ENCODE results near the gene KLRC2.
"Not testable (repeated sequence)": the region's sequence is repeated elsewhere in the genome, so short reads cannot be mapped to it uniquely, and the experiment has no call there.

The KLRC2 gene

GRCh38 chr12:10435816-10436215 lies at the start of gene KLRC2:
Gene KLRC2 (minus strand): TSS chr12:10436010. CDS start chr12:10435986, 24 bp downstream.
- not testable (repeated sequence) for DNase-seq (ENCODE audit: low read depth, low spot score); H3K27ac ChIP-seq

GRCh38 chr12:10481901-10482300 lies 46.1 kb upstream of the KLRC2 start:
- DNase-seq (ENCODE audit: low read depth, low spot score); H3K27ac ChIP-seq: not testable (repeated sequence)

- H3K27ac ChIP-seq; DNase-seq (ENCODE audit: low read depth, low spot score): not testable (repeated sequence)
Measured at GRCh38 chr12:10472808-10473207, 37.0 kb upstream of the KLRC2 start.

GRCh38 chr12:10469701-10470100 lies 33.9 kb upstream of the KLRC2 start:
- no peak overlapping the region for H3K27ac ChIP-seq
- DNase-seq (ENCODE audit: low read depth, low spot score) = no peak

GRCh38 chr12:10466311-10466710 lies 30.5 kb upstream of the KLRC2 start:
- no peak for DNase-seq (ENCODE audit: low read depth, low spot score)

GRCh38 chr12:10457760-10458159 lies 21.9 kb upstream of the KLRC2 start:
- no peak overlapping the region for H3K27ac ChIP-seq
- no peak for DNase-seq (ENCODE audit: low read depth, low spot score)

More at GRCh38 chr12:10466311-10466710, 30.5 kb upstream of the KLRC2 start:
- H3K27ac ChIP-seq = no peak overlapping the region

- DNase-seq (ENCODE audit: low read depth, low spot score) = no peak
- no peak overlapping the region for H3K27ac ChIP-seq
Measured at GRCh38 chr12:10456856-10457255, 21.0 kb upstream of the KLRC2 start.

- no peak for DNase-seq (ENCODE audit: low read depth, low spot score)
- no peak overlapping the region for H3K27ac ChIP-seq
Measured at GRCh38 chr12:10455766-10456165, 20.0 kb upstream of the KLRC2 start.

- DNase-seq (ENCODE audit: low read depth, low spot score) = no peak
- no peak overlapping the region for H3K27ac ChIP-seq
Measured at GRCh38 chr12:10454531-10454930, 18.7 kb upstream of the KLRC2 start.

GRCh38 chr12:10453156-10453555 lies 17.3 kb upstream of the KLRC2 start, which contains the start of gene KLRC1:
Gene KLRC1 (minus strand): TSS chr12:10453377. CDS start chr12:10451156, 2,221 bp downstream.
- DNase-seq (ENCODE audit: low read depth, low spot score) = peak; percentile 36
- peak within 1 kb of the TSS; percentile 14 for H3K27ac ChIP-seq

GRCh38 chr12:10448236-10448635 lies 12.4 kb upstream of the KLRC2 start:
- H3K27ac ChIP-seq = no peak overlapping the region
- DNase-seq (ENCODE audit: low read depth, low spot score) = no peak

GRCh38 chr12:10446052-10446451 lies 10.2 kb upstream of the KLRC2 start:
- H3K27ac ChIP-seq; DNase-seq (ENCODE audit: low read depth, low spot score): not testable (repeated sequence)

- not testable (repeated sequence) for H3K27ac ChIP-seq; DNase-seq (ENCODE audit: low read depth, low spot score)
Measured at GRCh38 chr12:10441144-10441543, 5.3 kb upstream of the KLRC2 start.

GRCh38 chr12:10439608-10440274 lies 3.9 kb upstream of the KLRC2 start:
- H3K27ac ChIP-seq; DNase-seq (ENCODE audit: low read depth, low spot score): not testable (repeated sequence)

GRCh38 chr12:10437601-10438000 lies 1.8 kb upstream of the KLRC2 start:
- not testable (repeated sequence) for H3K27ac ChIP-seq; DNase-seq (ENCODE audit: low read depth, low spot score)

GRCh38 chr12:10430623-10431022 lies 5.2 kb downstream of the KLRC2 start:
- not testable (repeated sequence) for DNase-seq (ENCODE audit: low read depth, low spot score); H3K27ac ChIP-seq

- DNase-seq (ENCODE audit: low read depth, low spot score); H3K27ac ChIP-seq: not testable (repeated sequence)
Measured at GRCh38 chr12:10425938-10426337, 9.9 kb downstream of the KLRC2 start.

GRCh38 chr12:10424260-10424899 lies 11.4 kb downstream of the KLRC2 start:
- H3K27ac ChIP-seq; DNase-seq (ENCODE audit: low read depth, low spot score): not testable (repeated sequence)

- not testable (repeated sequence) for H3K27ac ChIP-seq; DNase-seq (ENCODE audit: low read depth, low spot score)
Measured at GRCh38 chr12:10422159-10422558, 13.7 kb downstream of the KLRC2 start.

- not testable (repeated sequence) for DNase-seq (ENCODE audit: low read depth, low spot score); H3K27ac ChIP-seq
Measured at GRCh38 chr12:10420334-10420733, 15.5 kb downstream of the KLRC2 start, which contains the start of gene KLRC3. Gene KLRC3 (minus strand): TSS chr12:10420595. CDS start chr12:10420550, 45 bp downstream.

- DNase-seq (ENCODE audit: low read depth, low spot score) = no peak
- no peak within 1 kb of the TSS for H3K27ac ChIP-seq
Measured at GRCh38 chr12:10409392-10409791, 26.4 kb downstream of the KLRC2 start, which contains the start of gene KLRC4. Gene KLRC4 (minus strand): TSS chr12:10409757. CDS start chr12:10409575, 182 bp downstream.

Data from epithelial cell of prostate (primary cell).